PC-3 (cell line): ENCODE measurements around the gene TBPL1. TPM values are rescaled to one million over a fixed set of nuclear protein-coding genes. Genes with fewer than 3 reads are reported as not detected.

Experiments
- ATAC-seq: fragments of 200-7000 bp; cut with Tn5 transposase; 2 replicates; pipeline ENCODE4 v1.9.1; 2020; ENCODE audit warnings: mild to moderate bottlenecking, moderate library complexity
- BruUV-seq: library from RNA; stranded (reverse); fragments of 400-500 nt; replicated peaks from 2 replicates; lab custom pipeline; 2021; lab: Mats Ljungman, UMichigan
- CTCF ChIA-PET: fragments of 300-600 bp; sonication (Branson Sonifier 250); formaldehyde crosslinking; loops from one replicate; lab custom pipeline; 2022; ENCODE audit warnings: antibody characterized with exemption; lab: Charles Lee
- POLR2A ChIA-PET: fragments of 300-600 bp; sonication (Branson Sonifier 250); formaldehyde crosslinking; loops from one replicate; lab custom pipeline; 2022; ENCODE audit warnings: antibody characterized with exemption; ENCODE audit not compliant: unreplicated experiment; lab: Charles Lee
- DNase-seq: peaks from one replicate; pipeline ENCODE4 v3.0.0-alpha.2; 2015
- H2AFZ ChIP-seq: fragments of 300-600 bp; sonication (generic); 2 replicates; pipeline ENCODE4 v1.6.0; 2016; ENCODE audit warnings: antibody characterized with exemption, low read length
- H3F3A ChIP-seq: fragments of 300-600 bp; sonication (generic); one replicate; pipeline ENCODE4 v1.6.0; 2017; ENCODE audit warnings: antibody characterized with exemption, low read length, control low read depth, mild to moderate bottlenecking; ENCODE audit not compliant: unreplicated experiment
- H3K27ac ChIP-seq: fragments of 300-600 bp; sonication (generic); 2 replicates; pipeline ENCODE4 v1.5.1; 2016; ENCODE audit warnings: mild to moderate bottlenecking, low read length
- H3K27me3 ChIP-seq: fragments of 300-600 bp; sonication (generic); 2 replicates; pipeline ENCODE4 v1.6.1; 2016; ENCODE audit warnings: low read length, mixed read lengths
- H3K36me3 ChIP-seq: fragments of 300-600 bp; sonication (generic); 2 replicates; pipeline ENCODE4 v1.6.1; 2016; ENCODE audit warnings: low read depth, mixed run types, low read length, mixed read lengths
- H3K4me1 ChIP-seq: fragments of 300-600 bp; sonication (generic); 2 replicates; pipeline ENCODE4 v1.5.1; 2016; ENCODE audit warnings: low read length; ENCODE audit not compliant: insufficient read depth
- H3K4me2 ChIP-seq: fragments of 300-600 bp; sonication (generic); 2 replicates; pipeline ENCODE4 v1.6.0; 2016; ENCODE audit warnings: low read length
- H3K4me3 ChIP-seq: fragments of 300-600 bp; sonication (generic); 2 replicates; pipeline ENCODE4 v1.5.1; 2016; ENCODE audit warnings: mild to moderate bottlenecking, low read length, mixed read lengths
- H3K79me2 ChIP-seq: fragments of 300-600 bp; sonication (generic); 2 replicates; pipeline ENCODE4 v1.6.1; 2017; ENCODE audit warnings: low read length, mixed read lengths
- H3K9ac ChIP-seq: fragments of 300-600 bp; sonication (generic); 2 replicates; pipeline ENCODE4 v1.6.0; 2016; ENCODE audit warnings: mild to moderate bottlenecking, low read length
- H3K9me2 ChIP-seq: fragments of 300-600 bp; sonication (generic); replicated peaks from 2 replicates; pipeline ENCODE4 v1.6.1; 2016; ENCODE audit warnings: mixed run types, low read length, mixed read lengths
- H3K9me3 ChIP-seq: fragments of 300-600 bp; sonication (generic); 2 replicates; pipeline ENCODE4 v1.6.1; 2016; ENCODE audit warnings: low read length, mixed read lengths
- H4K20me1 ChIP-seq: fragments of 300-600 bp; sonication (generic); 2 replicates; pipeline ENCODE4 v1.6.1; 2016; ENCODE audit warnings: low read length, mixed read lengths
- EZH2 ChIP-seq: fragments of 300-600 bp; sonication (generic); IDR thresholded peaks from one replicate; pipeline ENCODE4 v1.6.1; 2017; ENCODE audit warnings: antibody characterized with exemption, mild to moderate bottlenecking, low read length; ENCODE audit not compliant: unreplicated experiment
- EZH2phosphoT487 ChIP-seq: fragments of 300-600 bp; sonication (generic); IDR thresholded peaks from 2 replicates; pipeline ENCODE4 v1.6.1; 2018; ENCODE audit warnings: mild to moderate bottlenecking, antibody characterized with exemption, low read length, borderline replicate concordance
- intact Hi-C: fragments of 100-400 bp; cut with micrococcal nuclease; formaldehyde crosslinking; loops from 2 replicates; pipeline ENCODE4 v1.9.0; 2023
- total RNA-seq: library from RNA; depleted of rRNA; stranded (reverse); fragments of >200 nt; gene quantifications from 2 replicates; pipeline ENCODE4 v1.2.3, GENCODE V29; 2014
- TF ChIP-seq, protein P1 (sequence below): fragments of 300-600 bp; sonication (generic); conservative IDR thresholded peaks from 2 replicates; pipeline ENCODE4 v1.5.1; 2017; ENCODE audit warnings: antibody characterized with exemption, low read depth, mild to moderate bottlenecking, low read length

Gene TBPL1
- total RNA-seq, 1 experiment from 2014 or later = 30.8 TPM

DNA sequence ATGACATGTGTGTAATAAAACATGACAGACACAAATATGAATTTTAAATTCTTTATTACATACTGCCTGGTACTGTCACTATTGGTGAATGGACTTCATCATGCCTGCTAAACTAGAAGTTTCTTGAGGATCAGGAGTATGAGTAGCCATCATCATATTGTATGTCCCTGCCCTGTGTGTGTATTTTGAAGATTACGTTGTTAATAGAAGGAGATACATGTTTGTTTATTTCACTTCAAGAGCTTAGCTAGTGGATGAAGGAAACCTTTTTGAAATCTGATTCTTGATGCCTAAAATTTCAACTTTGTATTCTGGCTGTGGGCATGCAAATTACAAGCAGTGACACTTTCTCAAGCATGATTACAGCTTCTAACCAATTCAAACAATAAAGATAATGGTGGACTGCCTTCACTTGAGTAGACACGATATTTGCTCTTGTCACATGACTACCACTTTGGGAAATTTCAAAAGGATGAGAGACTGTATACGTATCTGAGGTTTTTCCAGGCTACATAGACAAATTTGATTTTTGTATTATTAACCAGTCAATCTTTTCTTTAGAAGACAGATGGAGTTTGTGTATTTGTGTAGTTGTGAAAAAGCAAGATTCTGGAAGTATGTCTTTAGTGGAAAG is 3.5 kb downstream of the TBPL1 start:
- TF ChIP-seq EZH2phosphoT487 (no peak), EZH2 (no peak)
- TF ChIP-seq, protein P1, sequence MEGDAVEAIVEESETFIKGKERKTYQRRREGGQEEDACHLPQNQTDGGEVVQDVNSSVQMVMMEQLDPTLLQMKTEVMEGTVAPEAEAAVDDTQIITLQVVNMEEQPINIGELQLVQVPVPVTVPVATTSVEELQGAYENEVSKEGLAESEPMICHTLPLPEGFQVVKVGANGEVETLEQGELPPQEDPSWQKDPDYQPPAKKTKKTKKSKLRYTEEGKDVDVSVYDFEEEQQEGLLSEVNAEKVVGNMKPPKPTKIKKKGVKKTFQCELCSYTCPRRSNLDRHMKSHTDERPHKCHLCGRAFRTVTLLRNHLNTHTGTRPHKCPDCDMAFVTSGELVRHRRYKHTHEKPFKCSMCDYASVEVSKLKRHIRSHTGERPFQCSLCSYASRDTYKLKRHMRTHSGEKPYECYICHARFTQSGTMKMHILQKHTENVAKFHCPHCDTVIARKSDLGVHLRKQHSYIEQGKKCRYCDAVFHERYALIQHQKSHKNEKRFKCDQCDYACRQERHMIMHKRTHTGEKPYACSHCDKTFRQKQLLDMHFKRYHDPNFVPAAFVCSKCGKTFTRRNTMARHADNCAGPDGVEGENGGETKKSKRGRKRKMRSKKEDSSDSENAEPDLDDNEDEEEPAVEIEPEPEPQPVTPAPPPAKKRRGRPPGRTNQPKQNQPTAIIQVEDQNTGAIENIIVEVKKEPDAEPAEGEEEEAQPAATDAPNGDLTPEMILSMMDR = no peak

DNA sequence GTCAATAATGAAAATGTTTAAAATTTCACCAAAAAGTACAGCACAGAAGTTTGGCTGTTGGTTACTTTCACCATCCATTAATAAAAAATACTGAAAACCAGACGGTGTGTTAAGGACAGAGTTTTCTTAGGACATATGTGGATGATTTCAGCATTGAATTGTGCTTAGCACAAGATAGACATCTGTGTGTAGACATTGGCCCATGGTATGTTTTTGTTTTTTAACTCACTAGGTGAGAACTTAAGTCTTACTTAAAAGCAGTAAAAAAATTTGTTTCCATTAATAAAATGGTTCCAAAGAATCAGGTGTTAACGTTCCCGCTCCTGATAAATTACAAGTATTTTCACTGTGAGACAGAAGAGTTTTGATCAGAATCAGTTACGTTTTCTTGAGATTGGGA is 4.2 kb downstream of the TBPL1 start:
- H3K27ac ChIP-seq = no peak overlapping the region
- no peaks in the 10 kb centered on the region for H3K36me3 ChIP-seq
- no TSS peak for BruUV-seq
- H2AFZ ChIP-seq = no peak overlapping the region
- ChIA-PET CTCF (no interaction called here), POLR2A (no interaction called here)
- H3K9me3 ChIP-seq = no peaks in the 10 kb centered on the region
- H3K27me3 ChIP-seq = no peaks in the 10 kb centered on the region
- H3K9me2 ChIP-seq = no peaks in the 10 kb centered on the region
- no peak for TF ChIP-seq EZH2phosphoT487
- TF ChIP-seq, protein P1 = no peak
- TF ChIP-seq EZH2 = no peak
- intact Hi-C loops = no loop called here
- no peaks in the 10 kb centered on the region for H3F3A ChIP-seq
- peaks cover 89% of the 10 kb centered on the region for H3K79me2 ChIP-seq
- no peak overlapping the region for H3K4me3 ChIP-seq
- ATAC-seq (no peak), DNase-seq (no peak)
- no peak overlapping the region for H3K4me2 ChIP-seq
- no peaks in the 10 kb centered on the region; the same call in 1 of the 2 replicates for H4K20me1 ChIP-seq
- H3K4me1 ChIP-seq = peaks cover 12% of the 10 kb centered on the region
- no peak overlapping the region for H3K9ac ChIP-seq

More for the DNA sequence above, 3.5 kb downstream of the TBPL1 start:
- no TSS peak for BruUV-seq
- no peaks in the 10 kb centered on the region for H3K36me3 ChIP-seq
- no peaks in the 10 kb centered on the region for H3K9me2 ChIP-seq
- H3K79me2 ChIP-seq = peaks cover 82% of the 10 kb centered on the region
- no peaks in the 10 kb centered on the region for H3F3A ChIP-seq
- H3K4me1 ChIP-seq = peaks cover 14% of the 10 kb centered on the region
- ATAC-seq = no peak
- ChIA-PET POLR2A (no interaction called here), CTCF (no interaction called here)
- H4K20me1 ChIP-seq = no peaks in the 10 kb centered on the region; the same call in 1 of the 2 replicates
- no peaks in the 10 kb centered on the region for H3K27me3 ChIP-seq
- no peak overlapping the region for H3K4me3 ChIP-seq
- no peaks in the 10 kb centered on the region for H3K9me3 ChIP-seq
- H3K27ac ChIP-seq = no peak overlapping the region
- no peak overlapping the region for H3K9ac ChIP-seq
- intact Hi-C loops = no loop called here
- no peak for DNase-seq
- no peak overlapping the region for H3K4me2 ChIP-seq
- no peak overlapping the region for H2AFZ ChIP-seq

DNA sequence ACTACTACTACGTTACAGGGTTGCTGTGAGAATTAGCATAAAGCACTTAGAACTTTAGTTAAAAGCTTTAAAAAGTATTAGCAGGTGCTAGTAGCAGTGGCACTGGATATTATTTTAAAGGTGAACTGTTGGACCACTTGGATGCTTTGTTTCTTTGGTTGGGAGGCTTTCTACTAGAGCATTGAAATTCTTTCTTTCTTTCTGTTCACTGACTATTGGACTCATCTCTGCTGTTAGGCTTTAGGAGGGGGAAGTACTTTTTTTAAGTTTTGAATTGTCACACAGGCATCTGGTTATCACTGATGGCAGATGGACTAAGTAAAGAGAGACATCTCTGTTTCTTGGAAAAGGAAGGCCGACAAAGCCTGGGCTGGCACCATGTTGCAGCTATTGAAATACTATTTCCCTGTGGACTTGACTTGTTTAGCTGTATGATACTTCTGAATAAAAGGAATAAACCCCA is 4.8 kb downstream of the TBPL1 start:
- TF ChIP-seq, protein P1 = no peak
- TF ChIP-seq EZH2 (no peak), EZH2phosphoT487 (no peak)
- intact Hi-C loops = no loop called here
- no peak overlapping the region for H2AFZ ChIP-seq
- no TSS peak for BruUV-seq
- no peaks in the 10 kb centered on the region for H3F3A ChIP-seq
- no peak overlapping the region for H3K4me2 ChIP-seq
- peaks cover 12% of the 10 kb centered on the region for H3K4me1 ChIP-seq
- peaks cover 95% of the 10 kb centered on the region for H3K79me2 ChIP-seq
- no peaks in the 10 kb centered on the region; the same call in 1 of the 2 replicates for H4K20me1 ChIP-seq
- H3K9ac ChIP-seq = no peak overlapping the region
- ChIA-PET POLR2A (interaction anchor here (0.6 kb wide), 1 partner anchor 22 kb away, joined by 3 read pairs; no protein-coding TSS in a partner anchor), CTCF (no interaction called here)
- no peaks in the 10 kb centered on the region for H3K36me3 ChIP-seq
- H3K4me3 ChIP-seq = no peak overlapping the region
- H3K9me3 ChIP-seq = no peaks in the 10 kb centered on the region
- H3K27me3 ChIP-seq = no peaks in the 10 kb centered on the region
- ATAC-seq = no peak
- DNase-seq = no peak
- no peak overlapping the region for H3K27ac ChIP-seq
- H3K9me2 ChIP-seq = no peaks in the 10 kb centered on the region
